ENCODE data around the gene ZNF778. TPM values are rescaled to one million over a fixed set of nuclear protein-coding genes. Genes with fewer than 3 reads are reported as not detected.
A peak's percentile ranks its signal among the peaks of the same experiment; 100 is the strongest.

ZNF778 gene
- total and polyA plus RNA-seq, 2 of the 13 experiments (the other 11 are each of a cell fraction or from before 2014, with no cell fraction given), result 3.8 to 7.2 TPM

- TF ChIP-seq ZNF335 (CRISPR knock-in tag; IDR thresholded peaks at IDR 0.05) (0 out of 2 replicates have a peak, but pooled peaks have one; percentile 40), HDAC1 (CRISPR knock-in tag; IDR thresholded peaks at IDR 0.05) (peak; percentile 94; the same call in 1 of the 2 replicates), CTCF (CRISPR knock-in tag; IDR thresholded peaks at IDR 0.05) (peak; percentile 41), POGZ (CRISPR knock-in tag; IDR thresholded peaks at IDR 0.05) (peak; percentile 63), SUZ12 (IDR thresholded peaks at IDR 0.05; ENCODE audit: low read depth, low read length) (no peak), PREB (CRISPR knock-in tag; IDR thresholded peaks at IDR 0.05) (no peak), HNRNPLL (IDR thresholded peaks at IDR 0.05; ENCODE audit: low read depth, low read length, poor library complexity, severe bottlenecking) (peak; percentile 56), ZNF296 (CRISPR knock-in tag; conservative IDR thresholded peaks at IDR 0.05) (peak; percentile 94), ZBTB4 (CRISPR knock-in tag; IDR thresholded peaks at IDR 0.05; ENCODE audit: borderline replicate concordance) (peak; percentile 39; the same call in 1 of the 2 replicates), TARDBP (CRISPR knock-in tag; IDR thresholded peaks at IDR 0.05) (peak; percentile 76; the same call in 1 of the 2 replicates), KLF6 (CRISPR knock-in tag; IDR thresholded peaks at IDR 0.05) (no peak; the same call in 1 of the 2 replicates), AHDC1 (CRISPR knock-in tag; IDR thresholded peaks at IDR 0.05; ENCODE audit: borderline replicate concordance) (no peak), DPF2 (CRISPR knock-in tag; IDR thresholded peaks at IDR 0.05; ENCODE audit: borderline replicate concordance, low read depth) (peak; percentile 62; the same call in 1 of the 2 replicates), FOXO1 (CRISPR knock-in tag; IDR thresholded peaks at IDR 0.05) (peak; percentile 90), TOPORS (CRISPR knock-in tag; IDR thresholded peaks at IDR 0.05) (no peak)
Observed at GRCh38 chr16:89197633-89198416, 19.7 kb upstream of the ZNF778 start (continued).

Measured in HepG2 (cell line).